ENCODE measurements around the gene EMSY. TPM values are rescaled to one million over a fixed set of nuclear protein-coding genes. Genes with fewer than 3 reads are reported as not detected.

The EMSY gene
- total and polyA plus RNA-seq, 2 donors (not counting 3 experiments of a cell fraction or from before 2014, with no cell fraction given), result 18.3 to 25.7 TPM

DNA sequence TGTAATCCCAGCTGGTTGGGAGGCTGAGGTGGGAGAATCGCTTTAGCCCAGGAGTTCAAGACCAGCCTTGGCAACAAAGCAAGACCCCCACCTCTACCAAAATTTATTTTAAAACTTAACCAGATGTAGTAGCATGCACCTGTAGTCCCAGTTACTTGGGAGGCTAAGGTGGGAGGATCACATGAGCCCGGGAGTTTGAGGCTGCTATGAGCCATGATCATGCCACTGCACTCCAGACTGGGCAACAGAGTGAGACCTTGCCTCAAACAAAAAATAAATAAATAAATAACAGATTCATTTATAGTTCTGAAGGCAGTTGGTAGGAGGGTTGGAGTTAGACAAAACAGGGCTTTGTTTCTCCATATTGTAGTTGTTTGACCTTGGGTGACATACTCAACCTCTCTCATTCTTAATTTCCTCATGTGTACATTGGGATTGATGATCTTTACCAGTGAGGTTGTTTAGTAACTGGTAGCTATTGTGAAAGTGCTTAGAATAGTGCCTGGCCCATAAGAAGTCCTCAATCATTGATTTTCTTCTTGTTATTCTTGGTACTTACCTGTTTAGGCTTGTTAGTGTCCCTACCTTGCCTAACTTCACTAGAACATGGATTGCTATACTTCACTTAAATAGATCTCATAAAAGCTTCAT lies 79.1 kb downstream of the EMSY start:
- no peak for TF ChIP-seq EZH2 (IDR thresholded peaks at IDR 0.05; ENCODE audit: borderline replicate concordance, low read depth, low read length, severe bottlenecking)
- TF ChIP-seq, protein P1, sequence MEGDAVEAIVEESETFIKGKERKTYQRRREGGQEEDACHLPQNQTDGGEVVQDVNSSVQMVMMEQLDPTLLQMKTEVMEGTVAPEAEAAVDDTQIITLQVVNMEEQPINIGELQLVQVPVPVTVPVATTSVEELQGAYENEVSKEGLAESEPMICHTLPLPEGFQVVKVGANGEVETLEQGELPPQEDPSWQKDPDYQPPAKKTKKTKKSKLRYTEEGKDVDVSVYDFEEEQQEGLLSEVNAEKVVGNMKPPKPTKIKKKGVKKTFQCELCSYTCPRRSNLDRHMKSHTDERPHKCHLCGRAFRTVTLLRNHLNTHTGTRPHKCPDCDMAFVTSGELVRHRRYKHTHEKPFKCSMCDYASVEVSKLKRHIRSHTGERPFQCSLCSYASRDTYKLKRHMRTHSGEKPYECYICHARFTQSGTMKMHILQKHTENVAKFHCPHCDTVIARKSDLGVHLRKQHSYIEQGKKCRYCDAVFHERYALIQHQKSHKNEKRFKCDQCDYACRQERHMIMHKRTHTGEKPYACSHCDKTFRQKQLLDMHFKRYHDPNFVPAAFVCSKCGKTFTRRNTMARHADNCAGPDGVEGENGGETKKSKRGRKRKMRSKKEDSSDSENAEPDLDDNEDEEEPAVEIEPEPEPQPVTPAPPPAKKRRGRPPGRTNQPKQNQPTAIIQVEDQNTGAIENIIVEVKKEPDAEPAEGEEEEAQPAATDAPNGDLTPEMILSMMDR (IDR thresholded peaks at IDR 0.05; ENCODE audit: extremely low read depth in 1 of 2, insufficient read depth in 1 of 2, low read depth in 1 of 2, low read length in 2 of 2), result no peak
- TF ChIP-seq MYC (IDR thresholded peaks at IDR 0.05; ENCODE audit: low read depth, low read length), result no peak
- no peak for TF ChIP-seq GATA2 (IDR thresholded peaks at IDR 0.05; ENCODE audit: insufficient read depth, insufficient read length, low read depth, low read length)
- TF ChIP-seq POLR2AphosphoS5 (IDR thresholded peaks at IDR 0.05; ENCODE audit: insufficient read depth, low read depth, low read length), result no peak
- no peak for TF ChIP-seq FOS (IDR thresholded peaks at IDR 0.05; ENCODE audit: borderline replicate concordance, insufficient read depth, low read length)
- TF ChIP-seq, protein P2, sequence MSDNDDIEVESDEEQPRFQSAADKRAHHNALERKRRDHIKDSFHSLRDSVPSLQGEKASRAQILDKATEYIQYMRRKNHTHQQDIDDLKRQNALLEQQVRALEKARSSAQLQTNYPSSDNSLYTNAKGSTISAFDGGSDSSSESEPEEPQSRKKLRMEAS (IDR thresholded peaks at IDR 0.05; ENCODE audit: insufficient read depth, insufficient read length), result no peak
- TF ChIP-seq POLR2A (IDR thresholded peaks at IDR 0.05; ENCODE audit: low read depth, low read length), result no peak
- TF ChIP-seq JUN (IDR thresholded peaks at IDR 0.05; ENCODE audit: borderline replicate concordance, insufficient read depth, insufficient read length, low read depth), result no peak
- Histone ChIP-seq H4K20me1 (replicated peaks; ENCODE audit: control insufficient read depth, extremely low read depth, insufficient read depth, low read length) (no peaks in the 10 kb centered on the region), H2AFZ (ENCODE audit: low read depth, low read length) (no peak overlapping the region), H3K4me2 (ENCODE audit: insufficient read depth, low read length) (no peak overlapping the region), H3K36me3 (ENCODE audit: control insufficient read depth in 2 of 2, extremely low read depth in 1 of 2, insufficient read depth in 2 of 2, low read length in 2 of 2) (peaks cover 3 to 6% of the 10 kb centered on the region in 2 experiments), H3K9ac (replicated peaks; ENCODE audit: extremely low read depth, insufficient read depth, low read length) (no peak overlapping the region), H3K4me3 (replicated peaks in 1 of 3; ENCODE audit: insufficient read depth in 1 of 3, low read depth in 1 of 3, low read length in 3 of 3) (no peak overlapping the region), H3K27ac (ENCODE audit: insufficient read depth, low read depth, low read length) (no peak overlapping the region), H3K9me3 (replicated peaks; ENCODE audit: control insufficient read depth, insufficient read depth, low read length) (no peaks in the 10 kb centered on the region), H3K79me2 (ENCODE audit: control insufficient read depth, insufficient read depth, low read length) (no peaks in the 10 kb centered on the region), H3K9me1 (replicated peaks; ENCODE audit: control insufficient read depth, extremely low read depth, insufficient read depth, low read length) (no peaks in the 10 kb centered on the region), H3K4me1 (ENCODE audit: control insufficient read depth, extremely low read depth, insufficient read depth, low read length) (no peaks in the 10 kb centered on the region), H3K27me3 (ENCODE audit: control insufficient read depth in 2 of 2, insufficient read depth in 2 of 2, low read length in 2 of 2) (no peaks in the 10 kb centered on the region)
- FAIRE-seq, result no peak
- CTCF ChIA-PET, result interaction anchor here (0.7 to 2.2 kb wide), 7 partner anchors 9 to 171 kb away, joined by 3 to 8 read pairs (median 4); no protein-coding TSS in a partner anchor
- no peak for DNase-seq (ENCODE audit: low read depth, low spot score)
- intact Hi-C loops (cut with micrococcal nuclease) (no loop called here), dilution Hi-C loops (cut with MboI; ENCODE audit: extremely low pct_ligation_motif_present, low sequenced_read_pairs) (no loop called here)
- POLR2A ChIA-PET, result interaction anchor here (0.6 kb wide), 1 partner anchor 469 kb away, joined by 3 read pairs; no protein-coding TSS in a partner anchor
- no TSS peak for BruUV-seq (replicated peaks)

Data from endothelial cell of umbilical vein (primary cell).